ENCODE data around the gene PHF13.

DNA sequence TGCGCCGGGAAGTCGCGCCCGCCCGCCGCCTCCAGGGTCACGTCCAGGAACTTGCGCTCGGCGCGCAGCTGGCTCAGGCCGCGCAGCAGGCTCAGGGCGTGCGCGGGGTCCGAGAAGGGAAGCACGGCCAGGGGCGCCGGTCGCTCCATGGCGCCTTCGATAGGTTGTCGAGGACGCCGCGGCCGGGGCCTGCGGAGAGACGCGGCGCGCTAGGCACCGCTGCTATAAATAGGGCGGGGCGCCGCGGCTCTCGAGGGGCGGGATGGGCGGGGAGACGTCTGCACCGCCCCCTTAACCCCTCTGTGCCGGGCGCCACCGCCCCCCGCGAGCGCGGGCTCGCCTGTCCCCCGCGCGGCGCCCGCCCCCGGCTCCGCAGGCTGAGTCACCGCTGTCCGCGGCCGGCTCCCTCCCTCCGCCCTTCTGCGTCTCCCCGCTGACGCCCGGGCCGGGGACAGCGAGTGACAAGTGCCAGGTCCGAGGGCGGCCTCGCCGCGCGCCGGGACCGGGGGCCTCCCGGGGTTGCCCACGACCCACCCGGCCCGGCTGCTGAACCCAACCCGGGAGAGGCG lies 10.8 kb upstream of the PHF13 start, which contains the start of gene KLHL21:
- TF ChIP-seq, protein P1, sequence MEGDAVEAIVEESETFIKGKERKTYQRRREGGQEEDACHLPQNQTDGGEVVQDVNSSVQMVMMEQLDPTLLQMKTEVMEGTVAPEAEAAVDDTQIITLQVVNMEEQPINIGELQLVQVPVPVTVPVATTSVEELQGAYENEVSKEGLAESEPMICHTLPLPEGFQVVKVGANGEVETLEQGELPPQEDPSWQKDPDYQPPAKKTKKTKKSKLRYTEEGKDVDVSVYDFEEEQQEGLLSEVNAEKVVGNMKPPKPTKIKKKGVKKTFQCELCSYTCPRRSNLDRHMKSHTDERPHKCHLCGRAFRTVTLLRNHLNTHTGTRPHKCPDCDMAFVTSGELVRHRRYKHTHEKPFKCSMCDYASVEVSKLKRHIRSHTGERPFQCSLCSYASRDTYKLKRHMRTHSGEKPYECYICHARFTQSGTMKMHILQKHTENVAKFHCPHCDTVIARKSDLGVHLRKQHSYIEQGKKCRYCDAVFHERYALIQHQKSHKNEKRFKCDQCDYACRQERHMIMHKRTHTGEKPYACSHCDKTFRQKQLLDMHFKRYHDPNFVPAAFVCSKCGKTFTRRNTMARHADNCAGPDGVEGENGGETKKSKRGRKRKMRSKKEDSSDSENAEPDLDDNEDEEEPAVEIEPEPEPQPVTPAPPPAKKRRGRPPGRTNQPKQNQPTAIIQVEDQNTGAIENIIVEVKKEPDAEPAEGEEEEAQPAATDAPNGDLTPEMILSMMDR (conservative IDR thresholded peaks at IDR 0.05 in 1 of 2, IDR thresholded peaks at IDR 0.05 in 1 of 2; ENCODE audit: low read depth in 1 of 2, low read length in 2 of 2), result no peak
- no peak for TF ChIP-seq EZH2 (IDR thresholded peaks at IDR 0.05; ENCODE audit: low read length, missing control alignments)

All from fibroblast of lung (primary cell).